ENCODE data around the gene RTN4R. TPM values are rescaled to one million over a fixed set of nuclear protein-coding genes. Genes with fewer than 3 reads are reported as not detected.
A peak's percentile ranks its signal among the peaks of the same experiment; 100 is the strongest.

Gene RTN4R
- total and polyA plus RNA-seq, 2 experiments from 2014 or later: 5.2 to 5.3 TPM

DNA sequence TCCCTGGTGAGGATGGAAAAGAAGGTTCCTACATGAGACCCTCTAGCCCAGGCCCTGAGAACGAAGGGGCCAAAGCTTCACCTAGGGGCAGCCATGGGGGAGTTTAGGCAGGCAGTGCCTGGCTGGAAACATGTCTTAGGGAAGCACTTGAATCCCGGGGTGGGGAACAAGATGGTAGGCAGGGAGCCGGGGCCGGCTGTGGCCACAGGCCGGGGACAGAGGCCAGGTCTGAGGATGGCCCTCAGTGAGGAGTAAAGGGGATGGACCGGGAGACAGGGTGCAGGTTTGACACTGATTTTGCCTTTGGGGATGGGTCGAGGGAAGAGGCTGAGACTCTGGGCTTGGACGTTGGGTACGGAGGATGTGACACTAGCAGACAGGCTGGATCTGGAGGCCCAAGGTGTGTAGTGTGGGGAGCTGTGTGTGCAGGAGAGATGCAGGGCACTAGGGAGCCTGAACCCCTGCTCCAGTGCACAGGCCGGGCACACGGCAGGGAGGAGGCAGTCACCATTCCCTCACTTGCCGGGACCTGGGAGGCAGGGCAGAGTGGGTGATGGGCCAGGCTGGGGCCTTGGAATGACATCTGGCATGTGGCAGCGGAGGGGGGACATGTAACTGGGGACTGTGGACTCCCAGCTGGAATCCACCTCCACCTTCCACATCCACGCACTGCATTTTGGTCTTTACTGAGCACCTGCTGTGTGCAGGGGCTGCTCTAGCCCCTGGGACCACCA, 6.1 kb downstream of the RTN4R start:
- no peak overlapping the region for H3K4me3 ChIP-seq
- H3K27ac ChIP-seq: no peak overlapping the region
- DNase-seq (ENCODE audit: low read depth in 1 of 2, low spot score in 1 of 2): no peak
- no peaks in the 10 kb centered on the region for H3K4me1 ChIP-seq (ENCODE audit: low read depth)
- TF ChIP-seq, protein P1, sequence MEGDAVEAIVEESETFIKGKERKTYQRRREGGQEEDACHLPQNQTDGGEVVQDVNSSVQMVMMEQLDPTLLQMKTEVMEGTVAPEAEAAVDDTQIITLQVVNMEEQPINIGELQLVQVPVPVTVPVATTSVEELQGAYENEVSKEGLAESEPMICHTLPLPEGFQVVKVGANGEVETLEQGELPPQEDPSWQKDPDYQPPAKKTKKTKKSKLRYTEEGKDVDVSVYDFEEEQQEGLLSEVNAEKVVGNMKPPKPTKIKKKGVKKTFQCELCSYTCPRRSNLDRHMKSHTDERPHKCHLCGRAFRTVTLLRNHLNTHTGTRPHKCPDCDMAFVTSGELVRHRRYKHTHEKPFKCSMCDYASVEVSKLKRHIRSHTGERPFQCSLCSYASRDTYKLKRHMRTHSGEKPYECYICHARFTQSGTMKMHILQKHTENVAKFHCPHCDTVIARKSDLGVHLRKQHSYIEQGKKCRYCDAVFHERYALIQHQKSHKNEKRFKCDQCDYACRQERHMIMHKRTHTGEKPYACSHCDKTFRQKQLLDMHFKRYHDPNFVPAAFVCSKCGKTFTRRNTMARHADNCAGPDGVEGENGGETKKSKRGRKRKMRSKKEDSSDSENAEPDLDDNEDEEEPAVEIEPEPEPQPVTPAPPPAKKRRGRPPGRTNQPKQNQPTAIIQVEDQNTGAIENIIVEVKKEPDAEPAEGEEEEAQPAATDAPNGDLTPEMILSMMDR (IDR thresholded peaks at IDR 0.05; ENCODE audit: low read depth, low read length): no peak
- peaks cover under 1% of the 10 kb centered on the region for H3K27me3 ChIP-seq
- no peaks in the 10 kb centered on the region for H3K9me3 ChIP-seq (ENCODE audit: low read depth)
- no peaks in the 10 kb centered on the region for H3K36me3 ChIP-seq

- no peaks in the 10 kb centered on the region for H3K36me3 ChIP-seq
- no peaks in the 10 kb centered on the region for H3K27me3 ChIP-seq
- H3K4me1 ChIP-seq (ENCODE audit: low read depth): no peaks in the 10 kb centered on the region
- no peak overlapping the region for H3K27ac ChIP-seq
- TF ChIP-seq, protein P1 (IDR thresholded peaks at IDR 0.05; ENCODE audit: low read depth, low read length): no peak
- DNase-seq (ENCODE audit: low read depth in 1 of 2, low spot score in 1 of 2): no peak
- H3K4me3 ChIP-seq: no peak overlapping the region
- H3K9me3 ChIP-seq (ENCODE audit: low read depth): no peaks in the 10 kb centered on the region
Observed at GRCh38 chr22:20260071-20260765, 7.9 kb downstream of the RTN4R start.

DNA sequence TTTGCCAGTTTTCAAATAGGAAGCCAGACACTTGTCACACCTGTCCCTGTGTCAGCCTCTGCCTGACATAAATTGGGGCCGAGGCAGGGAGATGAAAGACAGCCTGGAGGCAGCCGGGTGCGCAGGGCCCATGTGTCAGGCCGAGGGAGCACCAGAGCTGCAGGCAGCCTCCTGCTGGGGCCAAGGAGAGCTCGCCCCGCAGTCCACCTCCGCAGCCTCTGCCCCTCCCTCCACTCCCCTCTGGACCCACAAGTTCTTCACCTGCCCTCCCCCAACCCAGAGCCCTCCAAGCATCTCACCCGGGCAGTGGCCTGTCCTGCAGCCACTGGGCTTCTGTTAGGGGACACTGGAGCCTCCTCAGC, 8.8 kb downstream of the RTN4R start:
- TF ChIP-seq, protein P1 (IDR thresholded peaks at IDR 0.05; ENCODE audit: low read depth, low read length): no peak

GRCh38 chr22:20258584-20259326, 9.4 kb downstream of the RTN4R start:
- H3K27ac ChIP-seq: no peak overlapping the region
- H3K4me1 ChIP-seq (ENCODE audit: low read depth): no peaks in the 10 kb centered on the region
- DNase-seq (ENCODE audit: low read depth in 1 of 2, low spot score in 1 of 2): no peak
- H3K9me3 ChIP-seq (ENCODE audit: low read depth): no peaks in the 10 kb centered on the region
- no peak overlapping the region for H3K4me3 ChIP-seq
- TF ChIP-seq, protein P1 (IDR thresholded peaks at IDR 0.05; ENCODE audit: low read depth, low read length): peak; percentile 42
- H3K27me3 ChIP-seq: no peaks in the 10 kb centered on the region
- no peaks in the 10 kb centered on the region for H3K36me3 ChIP-seq

More for the DNA sequence above, 8.8 kb downstream of the RTN4R start:
- Histone ChIP-seq H3K4me3 (no peak overlapping the region), H3K36me3 (no peaks in the 10 kb centered on the region), H3K9me3 (ENCODE audit: low read depth) (no peaks in the 10 kb centered on the region), H3K4me1 (ENCODE audit: low read depth) (no peaks in the 10 kb centered on the region), H3K27ac (no peak overlapping the region), H3K27me3 (no peaks in the 10 kb centered on the region)
- no peak for DNase-seq (ENCODE audit: low read depth in 1 of 2, low spot score in 1 of 2)

- Histone ChIP-seq H3K27ac (no peak overlapping the region), H3K4me3 (no peak overlapping the region), H3K36me3 (no peaks in the 10 kb centered on the region), H3K9me3 (ENCODE audit: low read depth) (no peaks in the 10 kb centered on the region), H3K4me1 (ENCODE audit: low read depth) (no peaks in the 10 kb centered on the region), H3K27me3 (no peaks in the 10 kb centered on the region)
- TF ChIP-seq, protein P1 (IDR thresholded peaks at IDR 0.05; ENCODE audit: low read depth, low read length): no peak
- no peak for DNase-seq (ENCODE audit: low read depth in 1 of 2, low spot score in 1 of 2)
Observed at GRCh38 chr22:20258021-20258299, 10.2 kb downstream of the RTN4R start.
